ENCODE results near the gene TMPRSS11B. TPM values are rescaled to one million over a fixed set of nuclear protein-coding genes. Genes with fewer than 3 reads are reported as not detected.
A peak's percentile ranks its signal among the peaks of the same experiment; 100 is the strongest.
"Not testable (repeated sequence)": the region's sequence is repeated elsewhere in the genome, so short reads cannot be mapped to it uniquely, and the experiment has no call there.

Gene TMPRSS11B
- polyA plus RNA-seq: 1,000 to 10,000 TPM in 1 of 2 donors, 100 to 1,000 TPM in 1; 394 to 1,112 TPM

- Histone ChIP-seq H3K27ac (ENCODE audit: low read depth in 2 of 2, low read length in 1 of 2) (no peak within 1 kb of the TSS), H3K9me3 (ENCODE audit: control insufficient read depth in 2 of 2, insufficient read depth in 1 of 2, low read depth in 1 of 2, low read length in 1 of 2) (no peaks in the 10 kb centered on the region), H3K27me3 (ENCODE audit: control insufficient read depth in 1 of 2, insufficient read depth in 2 of 2, low read length in 2 of 2) (no peaks in the 10 kb centered on the region), H3K4me1 (ENCODE audit: control insufficient read depth in 2 of 2, insufficient read depth in 2 of 2, low read length in 1 of 2) (no peaks in the 10 kb centered on the region), H3K36me3 (ENCODE audit: control insufficient read depth in 2 of 2, insufficient read depth in 2 of 2, low read length in 1 of 2) (no peaks in the 10 kb centered on the region), H3K4me3 (ENCODE audit: low read depth in 1 of 2, low read length in 2 of 2) (peak within 1 kb of the TSS in 1 of 2 donors; percentile 28)
- 84 to 90% methylated on average over 6 of the region's 6 CpGs for WGBS, 2 donors
Observed at GRCh38 chr4:68245594-68245993, at the start of gene TMPRSS11B. Gene TMPRSS11B (minus strand): TSS chr4:68245694. CDS start chr4:68245558, 136 bp downstream.

GRCh38 chr4:68291256-68291655, 45.8 kb upstream of the TMPRSS11B start:
- Histone ChIP-seq H3K4me1 (ENCODE audit: control insufficient read depth in 2 of 2, insufficient read depth in 2 of 2, low read length in 1 of 2) (no peaks in the 10 kb centered on the region), H3K9me3 (ENCODE audit: control insufficient read depth in 2 of 2, insufficient read depth in 1 of 2, low read depth in 1 of 2, low read length in 1 of 2) (no peaks in the 10 kb centered on the region), H3K27me3 (ENCODE audit: control insufficient read depth in 1 of 2, insufficient read depth in 2 of 2, low read length in 2 of 2) (no peaks in the 10 kb centered on the region), H3K36me3 (ENCODE audit: control insufficient read depth in 2 of 2, insufficient read depth in 2 of 2, low read length in 1 of 2) (no peaks in the 10 kb centered on the region), H3K4me3 (ENCODE audit: low read depth in 1 of 2, low read length in 2 of 2) (no peak overlapping the region), H3K27ac (ENCODE audit: low read depth in 2 of 2, low read length in 1 of 2) (no peak overlapping the region)
- WGBS, 2 donors: 89 to 94% methylated on average over 1 of the region's 1 CpG

DNA sequence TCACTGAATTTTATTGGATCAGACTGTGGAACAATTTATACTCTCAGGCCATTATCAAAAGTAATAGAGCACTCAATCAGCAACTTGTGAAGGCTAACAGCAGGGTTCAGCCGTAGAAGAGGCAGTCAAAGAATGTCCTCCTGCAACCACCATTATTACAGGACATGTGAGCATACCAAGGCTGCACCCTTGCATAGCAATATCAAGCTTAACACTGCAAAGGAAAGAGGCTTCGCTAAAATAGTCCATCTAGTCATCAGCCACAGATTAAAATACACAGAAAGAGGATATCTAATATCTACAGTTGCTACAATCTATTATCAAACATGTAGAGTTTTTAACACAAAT, 42.9 kb upstream of the TMPRSS11B start:
- H3K27ac ChIP-seq (ENCODE audit: low read depth in 2 of 2, low read length in 1 of 2): no peak overlapping the region
- no peaks in the 10 kb centered on the region for H3K9me3 ChIP-seq (ENCODE audit: control insufficient read depth in 2 of 2, insufficient read depth in 1 of 2, low read depth in 1 of 2, low read length in 1 of 2)
- no peaks in the 10 kb centered on the region for H3K4me1 ChIP-seq (ENCODE audit: control insufficient read depth in 2 of 2, insufficient read depth in 2 of 2, low read length in 1 of 2)
- 73 to 75% methylated on average over 2 of the region's 2 CpGs for WGBS, 2 donors
- no peaks in the 10 kb centered on the region for H3K36me3 ChIP-seq (ENCODE audit: control insufficient read depth in 2 of 2, insufficient read depth in 2 of 2, low read length in 1 of 2)
- H3K27me3 ChIP-seq (ENCODE audit: control insufficient read depth in 1 of 2, insufficient read depth in 2 of 2, low read length in 2 of 2): no peaks in the 10 kb centered on the region
- no peak overlapping the region for H3K4me3 ChIP-seq (ENCODE audit: low read depth in 1 of 2, low read length in 2 of 2)

DNA sequence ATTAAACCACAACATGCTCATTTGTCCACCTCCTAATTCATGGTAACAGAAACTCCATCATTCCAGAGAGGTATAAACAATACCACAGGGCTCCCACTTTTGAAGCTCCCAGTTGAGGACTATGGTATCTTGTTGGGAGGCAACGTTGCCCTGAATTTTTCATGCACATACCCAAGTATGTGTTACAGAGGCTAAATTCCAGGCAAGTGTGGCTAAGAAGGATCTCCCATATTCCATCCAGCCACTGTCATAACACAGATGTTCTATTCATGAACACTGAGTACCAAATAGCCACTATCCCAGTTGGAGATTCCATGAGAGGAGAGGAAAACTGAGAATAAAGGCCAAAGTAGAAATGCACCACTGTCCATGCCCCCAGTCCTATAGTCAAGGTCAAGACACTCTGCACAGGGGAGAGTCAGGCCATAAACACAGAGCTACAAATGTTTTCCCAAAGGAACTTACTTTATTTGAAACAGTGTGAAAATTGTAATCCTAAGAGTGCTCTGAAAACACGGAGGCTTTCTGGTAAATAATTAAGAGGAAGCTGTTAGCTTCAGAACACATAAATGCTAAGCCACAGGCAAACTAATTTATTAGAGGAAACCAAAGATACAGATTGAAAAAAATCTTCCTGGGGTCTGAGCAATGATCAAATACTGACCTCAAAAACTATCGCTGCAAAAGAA, 42.4 kb upstream of the TMPRSS11B start:
- 67 to 71% methylated on average over 3 of the region's 3 CpGs for WGBS, 2 donors
- Histone ChIP-seq H3K27ac (ENCODE audit: low read depth in 2 of 2, low read length in 1 of 2) (no peak overlapping the region), H3K4me3 (ENCODE audit: low read depth in 1 of 2, low read length in 2 of 2) (no peak overlapping the region), H3K36me3 (ENCODE audit: control insufficient read depth in 2 of 2, insufficient read depth in 2 of 2, low read length in 1 of 2) (no peaks in the 10 kb centered on the region), H3K9me3 (ENCODE audit: control insufficient read depth in 2 of 2, insufficient read depth in 1 of 2, low read depth in 1 of 2, low read length in 1 of 2) (no peaks in the 10 kb centered on the region), H3K4me1 (ENCODE audit: control insufficient read depth in 2 of 2, insufficient read depth in 2 of 2, low read length in 1 of 2) (no peaks in the 10 kb centered on the region), H3K27me3 (ENCODE audit: control insufficient read depth in 1 of 2, insufficient read depth in 2 of 2, low read length in 2 of 2) (no peaks in the 10 kb centered on the region)

DNA sequence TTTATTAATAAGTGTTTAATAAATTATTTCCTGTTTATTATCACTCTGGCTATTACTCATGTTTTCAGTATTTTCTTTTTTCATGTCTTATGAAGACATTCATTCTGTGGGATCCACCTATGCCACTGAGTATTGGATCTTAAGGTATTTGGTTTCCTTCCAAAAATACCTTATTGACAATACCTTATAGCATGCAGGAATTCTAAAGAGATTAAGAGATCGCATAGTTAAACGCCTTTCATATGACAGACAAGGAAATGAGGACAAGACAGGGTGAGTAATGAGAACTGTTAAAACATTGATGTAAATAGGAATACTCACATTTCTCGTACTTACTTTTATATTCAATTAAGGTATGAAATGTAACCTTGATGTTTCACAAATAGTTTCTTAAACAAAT, 38.2 kb upstream of the TMPRSS11B start:
- Histone ChIP-seq H3K4me3 (ENCODE audit: low read depth in 1 of 2, low read length in 2 of 2) (no peak overlapping the region), H3K36me3 (ENCODE audit: control insufficient read depth in 2 of 2, insufficient read depth in 2 of 2, low read length in 1 of 2) (no peaks in the 10 kb centered on the region), H3K9me3 (ENCODE audit: control insufficient read depth in 2 of 2, insufficient read depth in 1 of 2, low read depth in 1 of 2, low read length in 1 of 2) (no peaks in the 10 kb centered on the region), H3K27me3 (ENCODE audit: control insufficient read depth in 1 of 2, insufficient read depth in 2 of 2, low read length in 2 of 2) (no peaks in the 10 kb centered on the region), H3K27ac (ENCODE audit: low read depth in 2 of 2, low read length in 1 of 2) (no peak overlapping the region), H3K4me1 (ENCODE audit: control insufficient read depth in 2 of 2, insufficient read depth in 2 of 2, low read length in 1 of 2) (no peaks in the 10 kb centered on the region)
- 49 to 72% methylated on average over 3 of the region's 3 CpGs for WGBS, 2 donors

DNA sequence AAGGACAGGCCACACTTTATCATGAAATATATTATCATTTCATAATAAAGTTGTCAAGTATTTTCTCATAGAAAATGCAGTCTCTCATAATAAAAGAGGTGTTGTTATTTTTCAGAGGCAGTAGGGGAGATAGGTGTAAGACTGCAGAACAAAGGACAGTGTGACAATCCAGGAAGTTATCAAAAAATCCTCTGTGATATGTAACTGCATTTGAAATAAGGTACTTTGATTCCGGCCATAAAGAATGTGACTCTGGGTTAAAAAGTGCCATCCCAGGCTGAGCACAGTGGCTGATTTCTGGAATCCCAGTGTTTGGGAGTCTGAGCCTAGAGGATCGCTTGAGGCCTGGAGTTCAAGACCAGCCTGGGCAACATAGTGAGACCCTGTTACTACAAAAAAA, 37.6 kb upstream of the TMPRSS11B start:
- no peaks in the 10 kb centered on the region for H3K4me1 ChIP-seq (ENCODE audit: control insufficient read depth in 2 of 2, insufficient read depth in 2 of 2, low read length in 1 of 2)
- H3K27ac ChIP-seq (ENCODE audit: low read depth in 2 of 2, low read length in 1 of 2): peak overlapping the region; percentile 16 to 33
- 84 to 89% methylated on average over 2 of the region's 2 CpGs for WGBS, 2 donors

DNA sequence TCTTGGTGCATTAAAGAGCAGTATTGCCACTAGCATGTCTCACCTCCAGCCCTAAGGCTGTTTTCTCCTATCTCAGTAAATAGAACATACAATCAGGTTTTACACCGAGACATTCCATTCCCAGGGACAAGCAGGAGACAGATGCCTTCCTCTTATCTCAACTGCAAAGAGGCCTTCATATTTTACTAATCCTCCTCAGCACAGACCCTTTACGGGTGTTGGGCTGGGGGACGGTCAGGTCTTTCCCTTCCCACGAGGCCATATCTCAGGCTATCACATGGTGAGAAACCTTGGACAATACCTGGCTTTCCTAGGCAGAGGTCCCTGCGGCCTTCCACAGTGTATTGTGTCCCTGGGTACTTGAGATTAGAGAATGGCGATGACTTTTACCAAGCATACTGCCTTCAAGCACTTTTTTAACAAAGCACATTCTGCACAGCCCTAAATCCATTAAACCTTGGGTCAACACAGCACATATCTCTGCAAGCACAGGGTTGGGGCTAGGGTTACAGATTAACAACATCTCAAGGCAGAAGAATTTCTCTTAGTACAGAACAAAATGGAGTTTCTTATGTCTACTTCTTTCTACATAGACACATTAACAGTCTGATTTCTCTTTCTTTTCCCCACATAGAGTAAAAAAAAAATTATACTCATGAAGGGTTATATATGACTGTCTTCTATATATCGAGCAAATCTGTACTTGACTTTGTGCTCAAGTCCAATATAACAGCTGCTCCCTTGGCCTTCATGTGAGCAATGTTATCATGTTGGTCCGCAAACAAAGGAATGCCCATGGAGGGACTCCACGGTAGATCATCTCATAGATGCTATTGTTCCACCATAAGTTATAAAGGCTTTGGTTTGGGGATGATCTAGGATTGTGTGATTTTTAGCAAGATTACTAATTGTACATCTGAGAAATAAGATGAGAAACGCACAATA, 36.6 kb upstream of the TMPRSS11B start:
- H3K4me1 ChIP-seq (ENCODE audit: control insufficient read depth in 2 of 2, insufficient read depth in 2 of 2, low read length in 1 of 2); H3K36me3 ChIP-seq (ENCODE audit: control insufficient read depth in 2 of 2, insufficient read depth in 2 of 2, low read length in 1 of 2); H3K27me3 ChIP-seq (ENCODE audit: control insufficient read depth in 1 of 2, insufficient read depth in 2 of 2, low read length in 2 of 2); H3K9me3 ChIP-seq (ENCODE audit: control insufficient read depth in 2 of 2, insufficient read depth in 1 of 2, low read depth in 1 of 2, low read length in 1 of 2); H3K4me3 ChIP-seq (ENCODE audit: low read depth in 1 of 2, low read length in 2 of 2); H3K27ac ChIP-seq (ENCODE audit: low read depth in 2 of 2, low read length in 1 of 2): not testable (repeated sequence)
- WGBS, 2 donors: 66 to 76% methylated on average over 10 of the region's 10 CpGs

More for the DNA sequence above, 37.6 kb upstream of the TMPRSS11B start:
- no peaks in the 10 kb centered on the region for H3K36me3 ChIP-seq (ENCODE audit: control insufficient read depth in 2 of 2, insufficient read depth in 2 of 2, low read length in 1 of 2)
- H3K9me3 ChIP-seq (ENCODE audit: control insufficient read depth in 2 of 2, insufficient read depth in 1 of 2, low read depth in 1 of 2, low read length in 1 of 2): no peaks in the 10 kb centered on the region
- H3K4me3 ChIP-seq (ENCODE audit: low read depth in 1 of 2, low read length in 2 of 2): no peak overlapping the region
- no peaks in the 10 kb centered on the region for H3K27me3 ChIP-seq (ENCODE audit: control insufficient read depth in 1 of 2, insufficient read depth in 2 of 2, low read length in 2 of 2)

GRCh38 chr4:68278029-68278428, 32.5 kb upstream of the TMPRSS11B start:
- Histone ChIP-seq H3K9me3 (ENCODE audit: control insufficient read depth in 2 of 2, insufficient read depth in 1 of 2, low read depth in 1 of 2, low read length in 1 of 2) (no peaks in the 10 kb centered on the region), H3K4me3 (ENCODE audit: low read depth in 1 of 2, low read length in 2 of 2) (no peak overlapping the region), H3K4me1 (ENCODE audit: control insufficient read depth in 2 of 2, insufficient read depth in 2 of 2, low read length in 1 of 2) (no peaks in the 10 kb centered on the region), H3K36me3 (ENCODE audit: control insufficient read depth in 2 of 2, insufficient read depth in 2 of 2, low read length in 1 of 2) (no peaks in the 10 kb centered on the region), H3K27ac (ENCODE audit: low read depth in 2 of 2, low read length in 1 of 2) (no peak overlapping the region), H3K27me3 (ENCODE audit: control insufficient read depth in 1 of 2, insufficient read depth in 2 of 2, low read length in 2 of 2) (no peaks in the 10 kb centered on the region)
- 68 to 70% methylated on average over 2 of the region's 2 CpGs for WGBS, 2 donors

DNA sequence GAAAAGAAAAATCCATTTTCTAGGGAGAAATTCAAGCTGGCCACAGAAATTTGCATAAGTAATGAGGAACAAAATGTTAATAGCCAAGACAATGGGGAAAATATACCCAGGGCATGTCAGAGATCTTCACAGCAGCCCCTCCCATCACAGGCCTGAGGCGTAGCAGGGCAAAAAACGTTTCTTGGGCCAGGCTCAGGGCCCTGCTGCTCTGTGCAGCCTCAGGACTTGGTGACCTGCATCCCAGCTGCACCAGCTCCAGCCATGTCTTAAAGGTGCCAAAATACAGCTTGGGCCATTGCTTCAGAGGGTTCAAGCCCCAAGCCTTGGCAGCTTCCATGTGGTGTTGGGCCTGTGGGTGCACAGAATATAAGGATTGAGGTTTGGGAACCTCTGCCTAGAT, 32.1 kb upstream of the TMPRSS11B start:
- Histone ChIP-seq H3K9me3 (ENCODE audit: control insufficient read depth in 2 of 2, insufficient read depth in 1 of 2, low read depth in 1 of 2, low read length in 1 of 2) (no peaks in the 10 kb centered on the region), H3K27ac (ENCODE audit: low read depth in 2 of 2, low read length in 1 of 2) (no peak overlapping the region), H3K4me1 (ENCODE audit: control insufficient read depth in 2 of 2, insufficient read depth in 2 of 2, low read length in 1 of 2) (no peaks in the 10 kb centered on the region), H3K27me3 (ENCODE audit: control insufficient read depth in 1 of 2, insufficient read depth in 2 of 2, low read length in 2 of 2) (no peaks in the 10 kb centered on the region), H3K36me3 (ENCODE audit: control insufficient read depth in 2 of 2, insufficient read depth in 2 of 2, low read length in 1 of 2) (no peaks in the 10 kb centered on the region), H3K4me3 (ENCODE audit: low read depth in 1 of 2, low read length in 2 of 2) (no peak overlapping the region)
- WGBS, 2 donors: 43 to 50% methylated on average over 2 of the region's 2 CpGs
